ENCODE data around the gene AK1. TPM values are rescaled to one million over a fixed set of nuclear protein-coding genes. Genes with fewer than 3 reads are reported as not detected.

The AK1 gene
- total and polyA plus RNA-seq, 10 of the 15 experiments (the other 5 are each of a cell fraction or from before 2014, with no cell fraction given): 0.23 to 3.1 (median 1.8) TPM

DNA sequence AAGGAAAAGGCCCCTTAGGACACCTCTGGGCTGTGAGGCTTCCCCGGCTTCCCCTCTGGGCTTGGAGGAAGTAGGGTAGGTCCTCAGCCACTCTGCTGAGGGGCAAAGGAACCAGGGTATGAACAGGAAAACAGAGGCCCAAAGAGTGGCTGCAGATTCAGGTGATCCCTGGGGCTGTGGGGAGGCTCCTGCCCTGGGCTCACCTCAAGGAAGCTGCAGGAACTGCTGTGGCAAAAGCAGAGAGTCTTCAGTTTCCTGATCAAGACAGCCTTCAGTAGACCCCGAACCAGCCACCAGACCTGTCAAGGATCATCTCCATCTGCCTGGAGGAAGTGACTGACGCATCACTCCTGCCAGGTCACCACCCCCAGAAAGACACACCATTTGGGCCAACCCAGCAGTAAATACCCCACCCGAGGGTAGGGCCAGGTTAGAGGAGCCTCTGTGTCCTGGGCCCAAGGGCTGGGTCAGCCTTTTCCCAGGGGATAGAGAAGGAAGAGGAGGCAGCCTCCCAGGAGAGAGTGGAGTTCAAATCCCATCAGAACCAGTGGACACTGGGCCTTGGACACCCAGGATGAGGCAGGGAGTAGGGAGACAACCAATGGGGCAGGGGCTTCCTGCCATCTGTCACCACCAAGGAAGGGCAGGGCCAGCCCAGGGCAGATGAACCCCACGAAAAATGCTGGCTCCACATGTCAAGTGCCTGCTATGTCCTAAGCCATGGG lies 27.7 kb upstream of the AK1 start (continued):
- TF ChIP-seq, protein P1, sequence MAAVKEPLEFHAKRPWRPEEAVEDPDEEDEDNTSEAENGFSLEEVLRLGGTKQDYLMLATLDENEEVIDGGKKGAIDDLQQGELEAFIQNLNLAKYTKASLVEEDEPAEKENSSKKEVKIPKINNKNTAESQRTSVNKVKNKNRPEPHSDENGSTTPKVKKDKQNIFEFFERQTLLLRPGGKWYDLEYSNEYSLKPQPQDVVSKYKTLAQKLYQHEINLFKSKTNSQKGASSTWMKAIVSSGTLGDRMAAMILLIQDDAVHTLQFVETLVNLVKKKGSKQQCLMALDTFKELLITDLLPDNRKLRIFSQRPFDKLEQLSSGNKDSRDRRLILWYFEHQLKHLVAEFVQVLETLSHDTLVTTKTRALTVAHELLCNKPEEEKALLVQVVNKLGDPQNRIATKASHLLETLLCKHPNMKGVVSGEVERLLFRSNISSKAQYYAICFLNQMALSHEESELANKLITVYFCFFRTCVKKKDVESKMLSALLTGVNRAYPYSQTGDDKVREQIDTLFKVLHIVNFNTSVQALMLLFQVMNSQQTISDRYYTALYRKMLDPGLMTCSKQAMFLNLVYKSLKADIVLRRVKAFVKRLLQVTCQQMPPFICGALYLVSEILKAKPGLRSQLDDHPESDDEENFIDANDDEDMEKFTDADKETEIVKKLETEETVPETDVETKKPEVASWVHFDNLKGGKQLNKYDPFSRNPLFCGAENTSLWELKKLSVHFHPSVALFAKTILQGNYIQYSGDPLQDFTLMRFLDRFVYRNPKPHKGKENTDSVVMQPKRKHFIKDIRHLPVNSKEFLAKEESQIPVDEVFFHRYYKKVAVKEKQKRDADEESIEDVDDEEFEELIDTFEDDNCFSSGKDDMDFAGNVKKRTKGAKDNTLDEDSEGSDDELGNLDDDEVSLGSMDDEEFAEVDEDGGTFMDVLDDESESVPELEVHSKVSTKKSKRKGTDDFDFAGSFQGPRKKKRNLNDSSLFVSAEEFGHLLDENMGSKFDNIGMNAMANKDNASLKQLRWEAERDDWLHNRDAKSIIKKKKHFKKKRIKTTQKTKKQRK (IDR thresholded peaks at IDR 0.05; ENCODE audit: low read depth, low read length): no peak
- TF ChIP-seq, protein P2, sequence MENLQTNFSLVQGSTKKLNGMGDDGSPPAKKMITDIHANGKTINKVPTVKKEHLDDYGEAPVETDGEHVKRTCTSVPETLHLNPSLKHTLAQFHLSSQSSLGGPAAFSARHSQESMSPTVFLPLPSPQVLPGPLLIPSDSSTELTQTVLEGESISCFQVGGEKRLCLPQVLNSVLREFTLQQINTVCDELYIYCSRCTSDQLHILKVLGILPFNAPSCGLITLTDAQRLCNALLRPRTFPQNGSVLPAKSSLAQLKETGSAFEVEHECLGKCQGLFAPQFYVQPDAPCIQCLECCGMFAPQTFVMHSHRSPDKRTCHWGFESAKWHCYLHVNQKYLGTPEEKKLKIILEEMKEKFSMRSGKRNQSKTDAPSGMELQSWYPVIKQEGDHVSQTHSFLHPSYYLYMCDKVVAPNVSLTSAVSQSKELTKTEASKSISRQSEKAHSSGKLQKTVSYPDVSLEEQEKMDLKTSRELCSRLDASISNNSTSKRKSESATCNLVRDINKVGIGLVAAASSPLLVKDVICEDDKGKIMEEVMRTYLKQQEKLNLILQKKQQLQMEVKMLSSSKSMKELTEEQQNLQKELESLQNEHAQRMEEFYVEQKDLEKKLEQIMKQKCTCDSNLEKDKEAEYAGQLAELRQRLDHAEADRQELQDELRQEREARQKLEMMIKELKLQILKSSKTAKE (IDR thresholded peaks at IDR 0.05; ENCODE audit: low read depth, poor library complexity, severe bottlenecking): no peak
- TF ChIP-seq LARP7 (IDR thresholded peaks at IDR 0.05): no peak
- TF ChIP-seq SIX5 (IDR thresholded peaks at IDR 0.05; ENCODE audit: low read depth, low read length, severe bottlenecking): no peak
- no peak for TF ChIP-seq EP300 (IDR thresholded peaks at IDR 0.05; ENCODE audit: borderline replicate concordance in 1 of 2, control insufficient read depth in 1 of 2, low read depth in 2 of 2, low read length in 2 of 2)
- no peak for TF ChIP-seq TAF1 (IDR thresholded peaks at IDR 0.05; ENCODE audit: borderline replicate concordance, low read depth, low read length)
- TF ChIP-seq, protein P3, sequence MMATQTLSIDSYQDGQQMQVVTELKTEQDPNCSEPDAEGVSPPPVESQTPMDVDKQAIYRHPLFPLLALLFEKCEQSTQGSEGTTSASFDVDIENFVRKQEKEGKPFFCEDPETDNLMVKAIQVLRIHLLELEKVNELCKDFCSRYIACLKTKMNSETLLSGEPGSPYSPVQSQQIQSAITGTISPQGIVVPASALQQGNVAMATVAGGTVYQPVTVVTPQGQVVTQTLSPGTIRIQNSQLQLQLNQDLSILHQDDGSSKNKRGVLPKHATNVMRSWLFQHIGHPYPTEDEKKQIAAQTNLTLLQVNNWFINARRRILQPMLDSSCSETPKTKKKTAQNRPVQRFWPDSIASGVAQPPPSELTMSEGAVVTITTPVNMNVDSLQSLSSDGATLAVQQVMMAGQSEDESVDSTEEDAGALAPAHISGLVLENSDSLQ (IDR thresholded peaks at IDR 0.05): peak; percentile 82
- no peak for TF ChIP-seq ZNF384 (IDR thresholded peaks at IDR 0.05; ENCODE audit: borderline replicate concordance, low read depth, low read length)
- peak; percentile 43; the same call in 1 of the 2 replicates for TF ChIP-seq ATF7 (IDR thresholded peaks at IDR 0.05; ENCODE audit: low read depth)
- TF ChIP-seq, protein P4, sequence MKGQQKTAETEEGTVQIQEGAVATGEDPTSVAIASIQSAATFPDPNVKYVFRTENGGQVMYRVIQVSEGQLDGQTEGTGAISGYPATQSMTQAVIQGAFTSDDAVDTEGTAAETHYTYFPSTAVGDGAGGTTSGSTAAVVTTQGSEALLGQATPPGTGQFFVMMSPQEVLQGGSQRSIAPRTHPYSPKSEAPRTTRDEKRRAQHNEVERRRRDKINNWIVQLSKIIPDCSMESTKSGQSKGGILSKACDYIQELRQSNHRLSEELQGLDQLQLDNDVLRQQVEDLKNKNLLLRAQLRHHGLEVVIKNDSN (IDR thresholded peaks at IDR 0.05; ENCODE audit: borderline replicate concordance, extremely low read length, insufficient read depth, low read depth, low read length): no peak
- no peak for TF ChIP-seq BCL11A (IDR thresholded peaks at IDR 0.05; ENCODE audit: low read depth, low read length)
- no peak for TF ChIP-seq RFX5 (IDR thresholded peaks at IDR 0.05; ENCODE audit: low read depth, low read length)
- TF ChIP-seq, protein P5, sequence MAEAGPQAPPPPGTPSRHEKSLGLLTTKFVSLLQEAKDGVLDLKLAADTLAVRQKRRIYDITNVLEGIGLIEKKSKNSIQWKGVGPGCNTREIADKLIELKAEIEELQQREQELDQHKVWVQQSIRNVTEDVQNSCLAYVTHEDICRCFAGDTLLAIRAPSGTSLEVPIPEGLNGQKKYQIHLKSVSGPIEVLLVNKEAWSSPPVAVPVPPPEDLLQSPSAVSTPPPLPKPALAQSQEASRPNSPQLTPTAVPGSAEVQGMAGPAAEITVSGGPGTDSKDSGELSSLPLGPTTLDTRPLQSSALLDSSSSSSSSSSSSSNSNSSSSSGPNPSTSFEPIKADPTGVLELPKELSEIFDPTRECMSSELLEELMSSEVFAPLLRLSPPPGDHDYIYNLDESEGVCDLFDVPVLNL (IDR thresholded peaks at IDR 0.05; ENCODE audit: low read depth, low read length): no peak
- TF ChIP-seq, protein P6, sequence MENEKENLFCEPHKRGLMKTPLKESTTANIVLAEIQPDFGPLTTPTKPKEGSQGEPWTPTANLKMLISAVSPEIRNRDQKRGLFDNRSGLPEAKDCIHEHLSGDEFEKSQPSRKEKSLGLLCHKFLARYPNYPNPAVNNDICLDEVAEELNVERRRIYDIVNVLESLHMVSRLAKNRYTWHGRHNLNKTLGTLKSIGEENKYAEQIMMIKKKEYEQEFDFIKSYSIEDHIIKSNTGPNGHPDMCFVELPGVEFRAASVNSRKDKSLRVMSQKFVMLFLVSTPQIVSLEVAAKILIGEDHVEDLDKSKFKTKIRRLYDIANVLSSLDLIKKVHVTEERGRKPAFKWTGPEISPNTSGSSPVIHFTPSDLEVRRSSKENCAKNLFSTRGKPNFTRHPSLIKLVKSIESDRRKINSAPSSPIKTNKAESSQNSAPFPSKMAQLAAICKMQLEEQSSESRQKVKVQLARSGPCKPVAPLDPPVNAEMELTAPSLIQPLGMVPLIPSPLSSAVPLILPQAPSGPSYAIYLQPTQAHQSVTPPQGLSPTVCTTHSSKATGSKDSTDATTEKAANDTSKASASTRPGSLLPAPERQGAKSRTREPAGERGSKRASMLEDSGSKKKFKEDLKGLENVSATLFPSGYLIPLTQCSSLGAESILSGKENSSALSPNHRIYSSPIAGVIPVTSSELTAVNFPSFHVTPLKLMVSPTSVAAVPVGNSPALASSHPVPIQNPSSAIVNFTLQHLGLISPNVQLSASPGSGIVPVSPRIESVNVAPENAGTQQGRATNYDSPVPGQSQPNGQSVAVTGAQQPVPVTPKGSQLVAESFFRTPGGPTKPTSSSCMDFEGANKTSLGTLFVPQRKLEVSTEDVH (IDR thresholded peaks at IDR 0.05; ENCODE audit: low read depth, partially characterized antibody): no peak
- TF ChIP-seq POLR2AphosphoS2 (IDR thresholded peaks at IDR 0.05; ENCODE audit: low read depth, low read length): no peak
- no peak for TF ChIP-seq HDGF (IDR thresholded peaks at IDR 0.05)
- TF ChIP-seq BHLHE40 (IDR thresholded peaks at IDR 0.05; ENCODE audit: borderline replicate concordance in 1 of 2, low read depth in 2 of 2, low read length in 1 of 2): no peak

Measured in GM12878 (cell line).